Measurements from ENCODE around the gene DACT3.
A peak's percentile ranks its signal among the peaks of the same experiment; 100 is the strongest.

Gene DACT3

GRCh38 chr19:46600384-46601317 lies 60.3 kb downstream of the DACT3 start:
- H3K27me3 ChIP-seq (ENCODE audit: insufficient read depth, low read depth, severe bottlenecking), result no peaks in the 10 kb centered on the region
- no peak for TF ChIP-seq CTCF (IDR thresholded peaks at IDR 0.05; ENCODE audit: low read depth, low read length)
- H3K36me3 ChIP-seq, result peaks cover 24% of the 10 kb centered on the region
- peak; percentile 95 for DNase-seq
- H3K9me3 ChIP-seq (ENCODE audit: severe bottlenecking), result peaks cover 24% of the 10 kb centered on the region
- peak overlapping the region; percentile 100 for H3K4me3 ChIP-seq (ENCODE audit: low read depth, low read length)
- peak overlapping the region; percentile 99 for H3K27ac ChIP-seq

GRCh38 chr19:46599716-46600373 lies 61.1 kb downstream of the DACT3 start:
- H3K9me3 ChIP-seq (ENCODE audit: severe bottlenecking), result peaks cover 24% of the 10 kb centered on the region
- no peak for TF ChIP-seq CTCF (IDR thresholded peaks at IDR 0.05; ENCODE audit: low read depth, low read length)
- no peaks in the 10 kb centered on the region for H3K27me3 ChIP-seq (ENCODE audit: insufficient read depth, low read depth, severe bottlenecking)
- H3K4me3 ChIP-seq (ENCODE audit: low read depth, low read length), result no peak overlapping the region
- DNase-seq, result no peak
- H3K36me3 ChIP-seq, result peaks cover 16% of the 10 kb centered on the region
- peak overlapping the region; percentile 99 for H3K27ac ChIP-seq

GRCh38 chr19:46598372-46598917 lies 62.5 kb downstream of the DACT3 start:
- no peak for TF ChIP-seq CTCF (IDR thresholded peaks at IDR 0.05; ENCODE audit: low read depth, low read length)
- Histone ChIP-seq H3K9me3 (ENCODE audit: severe bottlenecking) (peaks cover 24% of the 10 kb centered on the region), H3K27ac (no peak overlapping the region), H3K27me3 (ENCODE audit: insufficient read depth, low read depth, severe bottlenecking) (no peaks in the 10 kb centered on the region), H3K4me3 (ENCODE audit: low read depth, low read length) (no peak overlapping the region), H3K36me3 (peaks cover 12% of the 10 kb centered on the region)
- DNase-seq, result no peak
